Esophagus mucosa (tissue), 1 donor: ENCODE data around the gene CSNK1A1L. TPM values are rescaled to one million over a fixed set of nuclear protein-coding genes. Genes with fewer than 3 reads are reported as not detected.

ENCODE experiments used
- total RNA-seq: library from RNA; stranded (reverse); gene quantifications from one replicate; pipeline ENCODE4 v1.2.4, GENCODE V29; 2023
- donor health status: DM: yes; HTN: yes; CAD: no.

The CSNK1A1L gene
- total RNA-seq, 1 donor from 2014 or later = not detected

Other genes starting within 250 kb of the CSNK1A1L start
- 0.68 TPM for gene SMAD9, start 185.4 kb downstream of the CSNK1A1L start, total RNA-seq
- 20.0 TPM for gene ALG5, start 106.3 kb downstream of the CSNK1A1L start, total RNA-seq
- 34.5 TPM for gene EXOSC8, start 104.9 kb downstream of the CSNK1A1L start, total RNA-seq
- gene SUPT20H, start 46.0 kb downstream of the CSNK1A1L start, total RNA-seq = 27.1 TPM